ENCODE data around the gene HOTAIR. TPM values are rescaled to one million over a fixed set of nuclear protein-coding genes. Genes with fewer than 3 reads are reported as not detected.

The HOTAIR gene
- total RNA-seq, 1 experiment from 2014 or later = not detected

GRCh38 chr12:53949631-53950436, 24.9 kb downstream of the HOTAIR start:
- Mint-ChIP-seq H3K27ac (no peak overlapping the region), H3K9me3 (no peaks in the 10 kb centered on the region), H3K4me1 (peaks cover 28% of the 10 kb centered on the region), H3K27me3 (ENCODE audit: low read depth) (peaks cover 100% of the 10 kb centered on the region), H3K36me3 (no peaks in the 10 kb centered on the region), H3K4me3 (no peak overlapping the region; the same call in 1 of the 2 replicates)
- no peak for TF ChIP-seq SMAD3 (CRISPR knock-in tag; IDR thresholded peaks at IDR 0.05; ENCODE audit: borderline replicate concordance)
- no peak for TF ChIP-seq ESRRA (CRISPR knock-in tag; IDR thresholded peaks at IDR 0.05; ENCODE audit: borderline replicate concordance)
- no peak for TF ChIP-seq MYBL2 (CRISPR knock-in tag; IDR thresholded peaks at IDR 0.05)
- no peak for TF ChIP-seq ERG (CRISPR knock-in tag; IDR thresholded peaks at IDR 0.05)
- no peak for TF ChIP-seq ZNF317 (CRISPR knock-in tag; IDR thresholded peaks at IDR 0.05; ENCODE audit: borderline replicate concordance, low read depth)
- TF ChIP-seq NR2C2 (CRISPR knock-in tag; IDR thresholded peaks at IDR 0.05) = no peak
- TF ChIP-seq PRDM15 (CRISPR knock-in tag; IDR thresholded peaks at IDR 0.05) = no peak
- no peak for TF ChIP-seq ZNF263 (CRISPR knock-in tag; IDR thresholded peaks at IDR 0.05; ENCODE audit: low read depth)
- TF ChIP-seq FOXP4 (CRISPR knock-in tag; IDR thresholded peaks at IDR 0.05) = no peak
- no peak for TF ChIP-seq RORB (CRISPR knock-in tag; IDR thresholded peaks at IDR 0.05)
- no peak for TF ChIP-seq ZNF219 (CRISPR knock-in tag; IDR thresholded peaks at IDR 0.05; ENCODE audit: borderline replicate concordance)
- no peak for TF ChIP-seq GTF2I (CRISPR knock-in tag; conservative IDR thresholded peaks at IDR 0.05)
- POLR2A ChIA-PET = no interaction called here
- CTCF ChIA-PET = interaction anchor here (1.2 to 4.9 kb wide), 5 partner anchors 10 to 203 kb away, joined by 3 to 26 read pairs (median 10); no protein-coding TSS in a partner anchor
- ATAC-seq = peak; percentile 13
- DNase-seq (ENCODE audit: low spot score) = peak; percentile 69

- DNase-seq (ENCODE audit: low spot score) (no peak), ATAC-seq (no peak)
- CTCF ChIA-PET = interaction anchor here (1.0 to 1.4 kb wide), 2 partner anchors 193 to 243 kb away, joined by 3 to 5 read pairs; no protein-coding TSS in a partner anchor
- POLR2A ChIA-PET = no interaction called here
- peaks cover 29% of the 10 kb centered on the region for H3K4me1 Mint-ChIP-seq
- H3K36me3 Mint-ChIP-seq = no peaks in the 10 kb centered on the region
- no peak overlapping the region for H3K27ac Mint-ChIP-seq
- no peak overlapping the region; the same call in 1 of the 2 replicates for H3K4me3 Mint-ChIP-seq
- H3K27me3 Mint-ChIP-seq (ENCODE audit: low read depth) = peaks cover 100% of the 10 kb centered on the region
- H3K9me3 Mint-ChIP-seq = no peaks in the 10 kb centered on the region
- no peak for TF ChIP-seq MLX (CRISPR knock-in tag; IDR thresholded peaks at IDR 0.05)
- no peak for TF ChIP-seq GTF2I (CRISPR knock-in tag; conservative IDR thresholded peaks at IDR 0.05)
- TF ChIP-seq ATF6 (CRISPR knock-in tag; IDR thresholded peaks at IDR 0.05) = no peak
- TF ChIP-seq ZBTB21 (CRISPR knock-in tag; IDR thresholded peaks at IDR 0.05; ENCODE audit: borderline replicate concordance) = no peak
- TF ChIP-seq E2F1 (CRISPR knock-in tag; IDR thresholded peaks at IDR 0.05) = no peak
- no peak for TF ChIP-seq AR (CRISPR knock-in tag; IDR thresholded peaks at IDR 0.05)
These were observed 25.8 kb downstream of the HOTAIR start for GRCh38 chr12:53948650-53949593.

All from WTC11 (cell line).